Stimulated activated CD8-positive, alpha-beta memory T cell treated with anti-CD3 and anti-CD28 coated beads, Interleukin-15, amount 100 ng/mL, for 1 hour (primary cell): ENCODE data around the gene MMP11.

Source experiments
- DNase-seq: peaks from one replicate; pipeline ENCODE4 v3.0.0-alpha.2; 2020; ENCODE audit warnings: low read depth

MMP11 gene

DNA sequence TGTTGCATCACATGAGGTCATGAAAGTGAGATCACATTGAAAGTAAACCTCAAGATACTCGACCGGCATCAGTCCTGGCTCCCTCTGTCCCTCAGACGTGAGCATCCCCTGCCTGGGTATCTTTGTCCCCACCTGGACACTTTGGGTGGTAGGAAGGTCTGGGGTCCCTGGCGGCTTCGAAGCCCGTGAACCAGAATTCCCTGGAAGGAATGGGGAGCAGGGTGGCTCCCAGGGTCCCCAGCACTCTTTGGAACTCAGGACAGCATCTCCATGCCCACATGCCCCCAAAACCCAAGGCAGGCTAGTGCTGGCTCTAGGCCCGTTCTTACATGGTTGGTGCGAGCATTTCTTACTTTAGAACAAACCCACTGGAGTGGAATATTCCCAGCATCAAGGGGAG lies 58.6 kb downstream of the MMP11 start:
- no peak for DNase-seq

DNA sequence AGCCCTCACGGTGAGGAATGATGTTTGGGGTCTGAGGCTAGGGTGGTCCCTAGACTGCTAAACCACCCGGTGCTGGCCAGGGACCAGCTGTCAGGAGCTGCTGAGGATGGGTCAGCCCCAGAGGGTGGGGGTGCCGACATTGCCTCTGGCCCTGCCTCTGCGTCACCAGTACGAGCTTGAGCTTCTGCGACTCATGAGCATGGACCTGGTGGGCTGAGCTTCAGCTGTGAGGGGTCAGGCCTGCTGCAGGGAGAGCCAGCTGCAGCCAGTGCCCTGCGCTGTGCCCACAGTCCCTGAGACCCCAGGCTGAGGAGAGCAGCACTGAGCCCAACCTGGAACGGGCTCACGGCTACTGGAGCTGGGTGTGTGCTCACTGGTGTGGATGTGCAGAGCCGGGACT lies 59.1 kb downstream of the MMP11 start:
- DNase-seq, result no peak

DNA sequence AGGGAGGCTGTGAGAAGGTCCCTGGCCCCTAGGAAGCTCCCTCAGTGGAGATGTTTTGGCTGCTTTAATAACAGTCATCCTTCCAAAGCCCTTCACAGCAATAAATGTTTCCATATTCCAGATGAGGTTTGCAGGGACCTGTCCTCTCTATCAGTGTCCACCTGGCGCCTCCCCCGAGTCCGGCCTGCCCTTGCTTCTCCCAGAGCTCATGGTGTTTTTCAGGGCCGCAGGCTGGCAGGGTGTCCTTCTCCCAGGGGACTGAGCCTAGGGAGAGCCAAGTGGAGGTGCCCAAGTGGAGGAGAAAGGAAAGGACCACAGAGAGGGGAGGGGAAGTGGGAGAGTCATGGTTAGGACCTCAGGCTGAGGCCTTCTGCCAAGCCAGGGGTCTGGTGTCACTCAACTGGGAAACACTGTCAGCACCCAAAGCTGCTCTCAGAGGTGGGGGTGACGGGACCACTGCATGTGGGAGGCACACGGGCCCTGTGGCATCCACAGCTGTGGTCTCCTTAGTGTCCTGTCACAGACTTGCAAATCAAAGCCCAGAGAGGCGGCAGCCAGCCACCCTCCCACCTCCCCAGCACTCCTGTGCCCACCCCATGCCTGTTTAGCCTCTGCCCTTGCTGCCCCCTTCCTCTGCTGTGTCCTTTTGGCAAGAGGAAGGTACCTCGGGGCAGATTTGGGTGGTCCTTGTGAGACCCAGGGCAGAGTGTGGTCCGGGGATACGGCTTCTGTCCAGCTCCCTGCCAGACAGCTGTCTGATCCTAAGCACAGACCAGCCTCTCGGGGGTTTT lies 59.8 kb downstream of the MMP11 start:
- DNase-seq, result no peak

DNA sequence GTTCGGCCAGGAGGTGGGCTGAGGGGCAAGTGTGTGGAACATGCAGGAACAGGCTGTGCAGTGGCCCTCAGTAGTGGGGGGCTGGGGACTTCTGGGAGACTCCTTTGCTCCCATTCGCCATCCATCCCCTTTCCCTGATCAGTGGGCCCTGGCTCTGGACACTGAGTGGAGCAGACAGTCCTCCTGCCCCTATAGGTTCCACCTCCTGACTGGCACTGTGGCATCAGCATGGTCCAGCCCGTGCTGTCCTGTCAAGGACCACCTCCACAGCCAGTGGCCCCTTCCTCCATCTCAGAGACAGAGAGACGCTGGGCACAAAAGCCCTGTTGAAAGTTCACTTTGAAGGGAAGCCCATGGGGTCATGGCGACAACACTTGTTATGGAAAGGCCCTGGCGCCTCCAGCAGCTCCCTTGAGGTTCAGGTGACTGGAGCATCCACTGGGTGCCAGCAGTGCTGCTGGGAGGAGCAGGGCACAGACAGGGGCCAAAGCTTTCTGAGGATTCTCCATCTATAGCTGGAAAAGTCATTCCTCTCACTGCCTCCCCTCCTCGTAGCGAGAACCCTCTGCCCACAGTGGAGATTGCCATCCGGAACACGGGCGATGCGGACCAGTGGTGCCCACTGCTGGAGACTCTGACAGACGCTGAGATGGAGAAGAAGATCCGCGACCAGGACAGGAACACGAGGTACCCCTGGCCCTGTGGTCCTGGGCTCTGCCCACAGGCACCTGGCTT lies 60.5 kb downstream of the MMP11 start:
- no peak for DNase-seq
